Sciatic nerve (tissue), 2 donors: Measurements from ENCODE around the gene FANCC. TPM values are rescaled to one million over a fixed set of nuclear protein-coding genes. Genes with fewer than 3 reads are reported as not detected.
"Not testable (repeated sequence)": the region's sequence is repeated elsewhere in the genome, so short reads cannot be mapped to it uniquely, and the experiment has no call there.

Experiments
- ATAC-seq: fragments of 200-7000 bp; cut with Tn5 transposase; one replicate; pipeline ENCODE4 v1.9.1; 2020; ENCODE audit warnings: mild to moderate bottlenecking, moderate library complexity
- DNase-seq: peaks from one replicate; pipeline ENCODE4 v3.0.0-alpha.2; 2020; ENCODE audit warnings: low spot score
- intact Hi-C: fragments of 100-400 bp; cut with DNase I; formaldehyde crosslinking; loops from one replicate; pipeline ENCODE4 v1.14.2; 2022
- total RNA-seq: library from RNA; stranded (reverse); fragmentation: NEBNext Ultra II Directional; extraction: Animal tissue kit (Norgen Biotek cat#: 25700); gene quantifications from one replicate; pipeline ENCODE4 v1.2.1, GENCODE V29; 2021
- donor health status: DM: no; HTN: no; CAD: no.
- donor health status: DM: no; HTN: no; CAD: no.

The FANCC gene
- total RNA-seq, 1 donor from 2014 or later, result 13.6 TPM

- intact Hi-C loops, result no loop called here
These were observed 66.9 kb downstream of the FANCC start for GRCh38 chr9:95250462-95251221.

GRCh38 chr9:95249986-95250385 is 67.5 kb downstream of the FANCC start:
- ATAC-seq, result peak; percentile 34
- intact Hi-C loops, result no loop called here
- DNase-seq, result no peak

More at GRCh38 chr9:95250462-95251221, 66.9 kb downstream of the FANCC start:
- ATAC-seq (peak; percentile 57), DNase-seq (no peak)

GRCh38 chr9:95246547-95246946 is 71.0 kb downstream of the FANCC start:
- no peak for ATAC-seq
- intact Hi-C loops, result no loop called here
- no peak for DNase-seq

GRCh38 chr9:95242613-95243012 is 74.9 kb downstream of the FANCC start:
- ATAC-seq (no peak), DNase-seq (no peak)
- intact Hi-C loops, result no loop called here

- intact Hi-C loops, result no loop called here
- ATAC-seq (no peak), DNase-seq (no peak)
These were observed 78.4 kb downstream of the FANCC start for GRCh38 chr9:95239071-95239470.

- ATAC-seq (no peak), DNase-seq (no peak)
- intact Hi-C loops, result no loop called here
These were observed 80.2 kb downstream of the FANCC start for GRCh38 chr9:95237336-95237735.

- intact Hi-C loops, result no loop called here
- no peak for ATAC-seq
- DNase-seq, result no peak
These were observed 87.5 kb downstream of the FANCC start for GRCh38 chr9:95230046-95230445.

- intact Hi-C loops, result no loop called here
- DNase-seq, result no peak
- no peak for ATAC-seq
These were observed 88.1 kb downstream of the FANCC start for GRCh38 chr9:95229230-95229915.

GRCh38 chr9:95226921-95227320 is 90.6 kb downstream of the FANCC start:
- intact Hi-C loops, result no loop called here
- DNase-seq (no peak), ATAC-seq (peak; percentile 11)

- intact Hi-C loops, result no loop called here
- DNase-seq, result no peak
- no peak for ATAC-seq
These were observed 91.8 kb downstream of the FANCC start for GRCh38 chr9:95225726-95226106.

GRCh38 chr9:95225076-95225725 is 92.3 kb downstream of the FANCC start:
- ATAC-seq, result peak; percentile 71
- intact Hi-C loops, result no loop called here
- DNase-seq, result no peak

GRCh38 chr9:95224376-95225019 is 93.0 kb downstream of the FANCC start:
- ATAC-seq, result peak; percentile 68
- intact Hi-C loops, result no loop called here
- DNase-seq, result no peak

GRCh38 chr9:95220352-95220751 is 97.2 kb downstream of the FANCC start:
- intact Hi-C loops, ATAC-seq, DNase-seq: not testable (repeated sequence)

GRCh38 chr9:95218773-95219172 is 98.7 kb downstream of the FANCC start:
- intact Hi-C loops, result no loop called here
- DNase-seq, result no peak
- no peak for ATAC-seq

GRCh38 chr9:95217936-95218335 is 99.6 kb downstream of the FANCC start:
- intact Hi-C loops, result no loop called here
- ATAC-seq, result no peak
- DNase-seq, result no peak

GRCh38 chr9:95215336-95215898 is 102.1 kb downstream of the FANCC start:
- ATAC-seq (peak; percentile 91), DNase-seq (peak; percentile 38)
- intact Hi-C loops, result no loop called here

GRCh38 chr9:95213117-95213516 is 104.4 kb downstream of the FANCC start:
- DNase-seq (no peak), ATAC-seq (no peak)
- intact Hi-C loops, result no loop called here

- DNase-seq, result peak; percentile 48
- intact Hi-C loops, result no loop called here
- no peak for ATAC-seq
These were observed 106.5 kb downstream of the FANCC start for GRCh38 chr9:95211028-95211427.

GRCh38 chr9:95207403-95207802 is 110.1 kb downstream of the FANCC start:
- ATAC-seq (no peak), DNase-seq (no peak)
- intact Hi-C loops, result no loop called here
